Activated CD4-positive, alpha-beta T cell treated with anti-CD3 and anti-CD28 coated beads, Interleukin-2, amount 50 U/mL, for 16 hours (primary cell): ENCODE results near the gene FGR.

Experiments used
- DNase-seq: peaks from one replicate; pipeline ENCODE4 v3.0.0-alpha.2; 2020

The FGR gene

DNA sequence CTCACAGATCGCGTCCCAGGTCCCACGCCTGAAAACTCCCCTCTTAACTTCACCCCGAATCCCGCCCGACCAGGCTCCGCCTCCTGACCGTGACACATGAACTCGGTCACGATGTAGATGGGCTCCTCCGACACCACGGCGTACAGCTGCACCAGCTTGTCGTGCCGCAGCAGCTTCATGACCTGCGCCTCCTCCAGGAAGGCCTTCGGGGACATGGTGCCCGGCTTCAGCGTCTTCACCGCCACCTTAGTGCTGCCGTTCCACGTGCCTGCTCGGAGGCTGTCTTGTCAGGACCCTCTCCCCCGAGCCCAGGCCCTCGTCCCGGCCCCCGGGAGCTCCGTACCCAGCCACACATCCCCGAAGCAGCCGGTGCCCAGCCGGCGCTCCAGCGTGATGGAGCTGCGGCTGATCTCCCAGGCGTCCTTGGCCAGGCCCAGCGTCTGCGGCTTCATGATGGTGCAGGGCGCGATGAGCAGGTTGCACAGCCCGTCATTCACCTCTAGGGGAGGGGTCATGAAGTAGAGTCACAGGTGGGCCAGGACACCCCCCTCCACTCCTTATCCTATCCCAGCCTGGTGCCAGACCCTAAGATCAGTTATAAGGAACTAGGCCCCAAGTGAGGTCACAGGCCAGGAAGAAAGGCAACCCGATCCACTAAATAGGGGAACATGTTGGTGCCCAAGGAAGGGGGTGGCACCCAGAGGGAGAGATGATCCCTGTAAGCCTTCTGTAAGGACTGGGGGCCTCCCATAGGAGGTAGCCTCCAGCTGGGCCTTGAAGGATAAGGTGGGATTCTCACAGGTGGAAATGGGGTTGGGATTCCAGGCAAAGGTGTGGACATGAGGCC lies 19.4 kb downstream of the FGR start:
- DNase-seq, result no peak

DNA sequence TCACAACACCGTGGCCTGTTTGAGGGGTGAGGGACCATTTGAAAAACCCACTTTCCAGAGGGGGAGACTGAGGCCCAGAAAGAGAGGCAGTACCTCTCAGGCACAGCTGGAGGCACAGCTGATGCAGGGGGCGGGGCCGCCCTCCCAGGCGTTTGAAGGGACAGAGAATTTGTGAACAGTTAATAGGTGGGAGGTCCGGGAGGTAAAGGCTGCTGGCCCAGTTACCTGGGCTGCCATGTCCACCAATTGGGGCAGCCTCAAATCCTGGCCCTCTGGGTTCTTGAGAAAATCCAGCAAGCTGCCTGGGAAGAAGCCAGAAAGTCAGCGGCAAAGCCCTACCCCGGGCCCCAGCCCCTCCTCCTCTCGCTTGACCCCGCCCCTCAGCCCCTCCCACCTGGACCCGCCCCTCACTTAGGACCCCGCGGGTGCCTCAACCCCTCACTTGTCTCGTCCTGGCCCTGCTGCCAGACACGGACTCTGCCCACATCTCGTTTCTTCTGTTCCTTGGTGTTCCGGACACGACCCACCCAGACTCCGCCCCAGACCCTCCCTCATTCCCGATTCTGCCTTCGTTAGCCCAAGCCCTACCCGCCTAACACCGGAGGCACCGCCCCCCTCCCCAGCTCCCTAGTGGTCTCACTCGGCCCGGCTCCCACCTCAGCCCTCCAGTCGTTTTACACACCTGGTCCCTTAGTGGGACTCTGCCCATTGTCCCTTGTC lies 20.2 kb downstream of the FGR start:
- DNase-seq, result no peak

DNA sequence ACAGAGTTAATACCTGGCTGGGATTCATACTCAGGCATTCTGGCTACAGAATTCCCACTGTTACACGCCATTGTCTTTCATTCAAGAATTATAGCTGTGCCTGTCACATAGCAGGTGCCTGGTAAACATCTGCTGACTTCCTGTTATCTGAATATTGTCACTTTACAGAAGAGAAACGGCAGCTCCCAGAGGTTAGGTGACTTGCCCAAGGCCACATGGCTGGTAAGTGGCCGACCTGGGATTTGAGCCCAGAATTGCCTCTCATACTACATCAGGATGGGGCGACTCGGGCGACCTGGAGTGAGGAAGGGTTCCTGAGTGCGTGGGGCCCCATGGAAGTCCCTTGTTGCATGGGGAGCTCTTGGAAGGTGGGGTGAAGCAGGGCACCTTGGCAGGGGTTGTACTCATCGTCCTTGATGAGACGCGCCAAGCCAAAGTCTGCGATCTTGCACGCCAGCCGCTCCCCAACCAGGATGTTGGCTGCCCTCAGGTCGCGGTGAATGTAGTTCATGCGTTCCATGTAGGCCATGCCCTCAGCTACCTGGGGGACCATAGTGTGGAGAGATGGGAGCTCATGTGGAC lies 20.9 kb downstream of the FGR start:
- no peak for DNase-seq

DNA sequence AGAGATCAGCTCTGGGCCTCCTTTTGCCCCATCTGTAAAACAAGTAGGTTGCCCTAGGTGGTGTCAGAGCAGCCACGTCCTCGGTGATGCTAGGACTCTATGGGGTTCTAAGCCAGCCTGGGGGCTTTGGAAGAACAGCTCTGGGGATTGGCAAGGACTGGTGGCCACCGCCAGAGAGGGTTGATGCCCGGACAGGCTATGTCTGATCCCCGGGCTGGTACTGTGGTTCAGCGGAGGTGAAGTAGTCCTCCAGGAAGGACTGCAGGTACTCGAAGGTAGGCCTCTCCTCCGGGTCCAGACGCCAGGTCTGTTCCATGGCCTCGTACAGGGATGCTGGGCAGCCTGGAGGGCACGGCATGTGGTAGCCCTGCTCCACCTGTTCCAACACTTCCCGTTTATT lies 22.3 kb downstream of the FGR start:
- DNase-seq, result no peak

DNA sequence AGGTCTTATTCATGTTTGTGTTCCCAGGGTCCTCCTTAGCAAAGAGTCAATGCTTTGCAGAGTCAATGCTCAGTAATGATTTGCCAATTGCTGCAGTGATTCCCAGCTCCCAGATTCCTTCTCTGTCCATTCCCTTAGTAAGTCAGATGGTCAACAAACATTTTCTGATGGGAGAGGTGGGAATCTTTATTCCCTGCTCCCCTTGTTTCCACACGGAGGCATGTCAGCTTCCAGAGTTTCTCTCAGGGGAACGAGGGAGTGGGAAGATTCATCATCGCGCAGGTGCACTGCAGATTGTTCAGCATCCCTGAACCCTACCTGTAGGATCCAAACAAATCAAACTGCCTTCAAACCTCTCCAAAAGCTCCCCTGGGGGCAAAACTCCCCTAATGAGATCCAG lies 23.5 kb downstream of the FGR start:
- no peak for DNase-seq

DNA sequence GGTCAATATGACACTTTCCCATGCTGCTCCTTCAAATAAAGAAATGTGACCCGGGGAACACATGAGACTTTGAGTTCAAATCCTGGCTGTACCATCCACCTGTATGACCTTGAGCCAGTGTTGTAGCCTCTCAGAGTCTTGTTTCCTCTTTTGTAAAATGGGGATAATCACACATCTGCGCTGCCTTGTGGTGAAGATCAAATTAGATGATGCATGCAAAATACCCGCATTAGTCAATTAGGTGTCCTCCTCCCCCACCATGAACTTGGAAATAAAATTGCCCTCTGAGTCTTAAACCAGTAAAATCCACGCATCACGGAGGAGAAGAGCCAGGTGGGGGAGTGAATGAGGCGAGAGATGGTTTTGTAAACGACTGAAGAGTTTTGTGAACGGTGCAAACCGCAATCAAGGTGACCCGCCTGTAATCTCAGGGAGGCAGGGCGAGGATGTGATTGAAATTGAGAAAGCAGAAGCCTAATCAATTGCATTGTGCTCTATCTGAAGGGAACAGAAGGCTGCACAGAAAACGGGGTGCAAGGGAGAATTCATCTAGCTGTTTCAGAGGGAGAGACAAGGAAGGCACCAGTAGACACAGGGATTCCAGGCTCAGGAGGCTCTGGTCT lies 25.3 kb downstream of the FGR start:
- no peak for DNase-seq

DNA sequence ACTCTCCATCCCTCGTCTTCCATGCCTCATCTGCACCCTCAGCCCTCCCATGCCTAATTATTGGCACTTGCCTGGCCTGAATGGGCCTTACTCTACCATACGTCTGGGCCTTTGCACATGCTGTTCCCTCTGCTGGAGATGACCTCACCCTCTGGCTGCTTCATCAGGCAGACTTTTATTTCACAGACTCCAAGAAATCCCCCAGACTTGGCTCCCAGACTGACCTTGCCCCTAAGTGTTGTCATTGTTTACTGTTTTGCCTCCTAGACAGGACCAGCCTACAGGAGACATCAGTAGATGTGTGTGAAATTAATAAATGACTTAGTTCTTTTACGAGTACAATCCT lies 25.8 kb downstream of the FGR start:
- DNase-seq, result no peak

DNA sequence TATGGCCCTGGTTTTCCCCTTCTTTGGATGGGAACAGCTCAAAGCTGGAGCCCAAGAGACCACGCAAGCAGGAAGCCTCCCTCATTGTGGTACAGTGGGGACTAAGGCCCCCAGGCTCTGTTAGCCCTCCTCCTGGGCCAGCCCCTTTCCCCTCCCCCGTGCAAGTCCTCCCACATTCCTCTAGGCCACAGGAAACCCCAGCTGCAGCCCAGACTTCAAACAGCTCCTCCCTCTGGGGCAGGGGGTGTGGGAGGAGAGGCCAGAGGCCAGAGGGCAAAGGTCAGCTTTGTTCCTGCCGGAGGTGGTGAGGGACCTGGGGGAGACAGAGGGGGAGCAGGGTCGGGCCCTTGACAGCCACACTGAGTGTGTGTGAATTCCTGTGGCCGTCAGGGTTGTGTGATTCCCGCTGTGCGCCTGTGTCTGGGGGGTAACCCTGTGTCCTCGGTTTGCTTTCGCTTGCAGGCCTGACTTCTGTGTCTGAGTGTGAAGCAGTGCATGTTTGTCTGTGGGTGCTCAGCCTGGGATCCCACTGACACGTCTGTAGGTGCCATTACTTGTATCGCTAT lies 27.7 kb downstream of the FGR start:
- no peak for DNase-seq

DNA sequence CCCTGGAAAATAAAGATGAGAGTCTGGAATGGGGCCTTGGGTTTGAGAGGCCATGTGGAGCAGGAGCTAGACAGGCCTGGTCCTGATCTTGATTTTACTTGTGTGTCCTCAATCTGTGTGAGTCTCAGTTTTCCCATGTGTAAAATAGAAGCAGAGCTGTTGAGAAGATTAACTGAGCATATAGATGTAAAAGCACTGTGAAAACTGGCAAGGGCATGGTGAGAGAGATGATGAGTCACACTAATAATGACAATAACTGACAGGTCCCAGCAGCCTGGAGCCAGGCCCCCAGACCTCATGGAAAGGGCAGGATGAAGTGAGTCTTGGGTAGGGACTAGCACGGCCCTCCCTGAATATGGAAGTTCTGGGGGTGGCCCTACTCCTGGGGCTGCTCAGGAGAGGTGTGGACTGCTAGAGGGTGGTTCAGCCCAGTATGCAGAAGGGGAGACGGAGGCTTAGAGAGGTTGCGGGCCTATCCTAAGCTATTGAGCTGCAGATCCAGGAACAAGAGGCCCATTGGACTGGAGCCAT lies 28.2 kb downstream of the FGR start:
- no peak for DNase-seq

DNA sequence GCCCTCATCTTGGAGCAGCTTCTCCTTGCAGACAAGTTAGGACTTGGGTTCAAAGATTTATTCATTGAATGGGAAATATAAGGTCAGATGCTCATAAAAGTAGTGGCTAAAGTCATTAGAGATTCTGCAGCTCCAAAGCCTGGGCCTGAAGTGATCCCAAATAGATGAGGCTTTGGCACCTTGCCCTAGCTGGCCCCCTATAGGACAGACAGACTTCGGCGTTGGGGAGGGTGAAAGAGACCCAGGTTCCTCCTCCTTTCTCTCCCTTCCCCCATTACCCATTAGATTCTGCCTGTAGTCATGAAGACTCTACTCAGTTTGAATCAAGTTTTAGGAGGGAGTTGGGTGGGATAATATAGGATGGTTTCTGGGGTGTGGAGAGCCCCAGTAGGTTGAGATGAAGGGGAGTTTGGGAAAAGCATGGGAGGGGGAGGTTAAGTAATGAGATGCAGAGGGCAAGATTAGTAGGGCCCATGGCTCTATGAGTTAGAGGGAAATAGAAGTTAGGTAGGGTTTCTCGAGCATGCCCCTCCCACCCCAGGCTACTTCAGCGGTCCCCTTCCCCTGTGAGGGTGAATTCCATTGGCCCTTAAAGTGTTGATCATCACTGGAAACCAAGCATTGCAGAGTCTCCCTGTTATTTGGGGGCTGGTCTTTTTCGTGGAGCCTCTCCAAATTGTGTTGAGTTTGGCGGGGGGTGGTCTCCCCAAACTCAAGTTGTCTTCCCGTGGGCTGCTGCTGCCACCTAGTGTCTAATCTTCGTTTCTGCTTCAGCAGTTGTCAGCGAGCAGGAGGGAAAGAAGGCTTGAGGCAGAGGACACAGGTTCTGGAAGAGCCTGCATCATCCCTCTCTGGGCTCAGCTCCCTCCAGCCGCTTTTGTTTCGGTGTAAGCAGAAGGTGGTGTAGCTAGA lies 28.9 kb downstream of the FGR start:
- DNase-seq, result peak; percentile 65

DNA sequence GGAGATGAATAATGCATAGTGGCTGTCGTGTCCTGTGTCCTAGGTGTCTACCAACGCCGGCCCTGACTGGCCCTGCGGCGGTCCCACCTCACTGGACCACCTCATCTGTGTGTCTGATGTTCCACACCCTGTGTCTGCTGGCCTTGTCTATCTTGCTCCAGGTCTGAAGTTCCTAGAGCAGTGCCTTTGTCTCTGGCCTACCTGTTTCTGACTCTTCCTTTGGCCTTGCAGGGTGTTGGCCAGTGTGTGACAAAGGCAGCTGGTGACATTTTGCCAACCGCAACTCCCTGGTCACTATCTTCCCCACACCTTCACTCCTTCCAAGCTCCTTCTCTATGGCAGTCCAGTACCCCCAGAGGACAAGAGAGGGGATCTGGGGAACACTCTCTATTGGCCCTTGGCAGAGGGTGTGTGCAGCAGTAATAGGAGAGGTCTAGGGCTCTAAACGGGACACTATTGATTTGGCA lies 29.7 kb downstream of the FGR start:
- DNase-seq, result no peak

DNA sequence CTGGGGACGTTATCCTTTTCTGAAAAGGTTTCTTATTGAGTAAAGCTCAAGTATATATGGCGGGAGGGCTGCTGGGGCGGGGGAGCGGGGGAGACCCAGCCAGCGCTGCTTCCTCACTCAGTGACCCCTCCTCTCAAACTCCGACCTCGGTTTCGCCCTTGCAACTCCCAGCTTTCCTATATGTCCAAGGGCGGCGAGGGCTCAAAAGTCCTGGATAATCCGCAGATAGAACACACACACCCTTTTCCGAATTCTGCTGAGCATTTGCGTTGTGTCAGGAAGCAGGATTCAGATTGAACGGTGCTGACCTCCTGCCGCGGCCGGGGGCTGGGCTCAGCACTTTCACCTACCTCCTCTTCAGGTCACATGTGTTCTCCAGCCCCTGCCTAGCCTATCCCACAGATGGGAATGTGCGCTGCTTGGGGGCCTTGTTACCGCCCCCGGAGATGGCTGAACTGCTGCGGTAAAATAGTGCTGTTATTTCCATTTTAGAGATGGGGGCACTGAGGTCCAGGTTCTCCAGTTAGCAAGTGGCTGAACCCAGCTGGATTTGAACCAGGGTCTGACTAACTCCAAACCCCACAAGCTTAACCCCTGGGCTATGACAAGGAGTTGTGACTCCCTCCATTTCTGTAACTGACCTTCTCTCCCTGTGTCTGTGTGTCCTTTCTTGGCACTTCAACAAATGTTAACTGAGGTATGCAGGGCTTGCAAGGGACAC lies 30.2 kb downstream of the FGR start:
- DNase-seq, result no peak

DNA sequence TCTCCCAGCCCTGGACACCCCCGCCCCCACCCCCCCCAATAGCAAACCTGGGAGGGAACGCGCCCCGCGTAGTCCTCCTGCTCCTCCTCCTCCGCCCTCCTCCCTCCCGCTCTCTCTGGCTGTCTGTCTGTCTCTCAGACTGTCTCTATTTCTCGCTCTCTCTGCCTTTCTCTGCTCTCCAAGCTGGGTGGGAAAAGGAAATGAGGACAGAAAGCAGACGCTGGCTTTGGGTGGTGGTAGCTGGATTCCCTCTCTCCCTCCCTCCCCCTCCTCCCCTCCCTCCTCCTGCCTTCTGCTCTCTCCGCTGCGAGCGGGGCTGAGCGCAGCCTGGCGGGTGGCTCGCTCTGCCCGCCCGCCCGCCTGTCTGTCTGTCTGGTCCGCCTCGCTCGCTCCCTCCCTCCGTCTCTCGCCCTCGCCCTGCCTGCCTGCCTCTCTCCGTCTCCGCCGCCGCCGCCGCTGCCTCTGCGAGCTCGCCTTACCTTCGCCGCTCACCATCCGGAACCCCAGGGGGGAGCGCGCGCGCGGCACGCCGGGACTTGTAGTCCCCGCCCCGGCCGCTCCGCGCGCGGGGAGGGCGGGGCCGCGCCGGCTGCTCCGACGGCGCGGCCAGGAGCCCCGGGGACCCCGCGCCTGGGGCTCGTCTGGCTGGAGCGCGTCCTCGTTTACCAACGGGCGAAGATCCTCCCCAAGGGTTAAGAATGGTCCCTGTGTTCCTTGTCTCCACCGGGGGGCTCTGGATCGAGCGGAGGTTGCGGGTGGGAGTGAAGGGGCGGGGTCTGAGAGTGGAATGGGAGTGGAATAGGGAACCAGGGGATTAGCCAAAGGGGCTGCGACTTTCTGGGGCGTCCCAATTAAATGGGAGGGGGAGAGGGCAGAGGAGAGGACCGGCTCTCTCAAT lies 31.1 kb downstream of the FGR start, which contains the start of gene AHDC1:
AHDC1 (minus strand) TSS at position 464 of the 898 bp plus-strand sequence. CDS start 52,029 bp downstream, outside the sequence.
- peak; percentile 90 for DNase-seq

DNA sequence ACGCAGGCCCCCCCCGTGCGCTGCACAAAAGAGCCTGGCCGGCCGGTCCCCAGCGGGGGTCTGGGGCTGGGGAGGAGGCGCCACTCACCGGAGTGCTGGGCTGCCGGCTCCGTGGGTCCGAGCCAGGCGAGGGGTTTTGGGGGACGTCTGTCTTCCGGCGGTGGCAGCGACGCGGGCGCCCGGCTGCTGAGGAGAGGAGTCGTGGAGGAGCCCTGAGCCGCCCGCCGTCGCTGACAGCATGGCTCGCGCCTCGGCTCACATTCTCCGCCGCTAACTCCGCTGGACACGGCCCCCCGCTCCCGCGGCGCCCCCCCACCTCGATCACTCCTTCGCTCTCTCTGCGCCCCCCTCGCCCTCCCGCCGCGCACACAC lies 31.7 kb downstream of the FGR start:
- no peak for DNase-seq

DNA sequence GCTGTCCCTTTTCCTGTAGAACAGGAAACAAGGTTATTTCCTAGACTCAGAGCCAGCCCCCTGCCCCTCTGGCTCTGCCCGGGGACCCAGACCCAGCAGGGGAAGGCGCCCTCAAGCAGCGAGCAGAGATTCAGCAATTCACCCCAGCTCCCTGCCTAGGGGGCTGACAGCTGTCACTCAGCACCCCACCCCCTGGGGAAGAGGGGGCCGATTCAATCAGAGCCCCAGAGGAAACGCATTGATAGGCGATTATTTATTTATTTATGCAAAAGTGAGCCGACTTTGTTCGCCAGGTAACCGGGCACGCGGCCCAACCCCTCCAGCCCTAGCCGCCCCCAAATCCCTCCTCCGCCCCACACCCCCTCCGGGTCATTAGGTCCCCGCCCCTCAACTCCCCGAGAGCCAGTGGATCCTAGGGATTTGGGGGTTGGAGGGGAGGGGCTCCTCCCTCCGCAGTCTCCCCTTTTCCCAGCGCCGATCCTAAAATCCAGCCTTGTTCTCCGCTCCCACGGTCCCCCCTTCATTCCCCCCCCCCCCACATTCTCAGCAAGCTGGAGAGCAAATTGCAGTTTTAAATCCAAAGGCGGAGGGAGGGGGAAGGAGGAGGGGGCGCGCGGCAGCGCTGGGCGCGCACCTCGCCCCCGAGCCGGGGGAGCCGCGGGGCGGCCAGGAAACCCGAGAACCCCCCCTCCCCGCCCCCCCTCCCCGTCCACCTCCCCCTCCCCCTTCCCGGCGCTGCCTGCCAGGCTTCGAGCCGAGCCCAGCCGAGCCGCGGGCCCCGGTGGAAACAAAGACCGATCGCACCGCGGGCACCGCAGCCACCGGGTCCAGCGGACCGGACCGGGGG lies 32.3 kb downstream of the FGR start:
- DNase-seq, result no peak

DNA sequence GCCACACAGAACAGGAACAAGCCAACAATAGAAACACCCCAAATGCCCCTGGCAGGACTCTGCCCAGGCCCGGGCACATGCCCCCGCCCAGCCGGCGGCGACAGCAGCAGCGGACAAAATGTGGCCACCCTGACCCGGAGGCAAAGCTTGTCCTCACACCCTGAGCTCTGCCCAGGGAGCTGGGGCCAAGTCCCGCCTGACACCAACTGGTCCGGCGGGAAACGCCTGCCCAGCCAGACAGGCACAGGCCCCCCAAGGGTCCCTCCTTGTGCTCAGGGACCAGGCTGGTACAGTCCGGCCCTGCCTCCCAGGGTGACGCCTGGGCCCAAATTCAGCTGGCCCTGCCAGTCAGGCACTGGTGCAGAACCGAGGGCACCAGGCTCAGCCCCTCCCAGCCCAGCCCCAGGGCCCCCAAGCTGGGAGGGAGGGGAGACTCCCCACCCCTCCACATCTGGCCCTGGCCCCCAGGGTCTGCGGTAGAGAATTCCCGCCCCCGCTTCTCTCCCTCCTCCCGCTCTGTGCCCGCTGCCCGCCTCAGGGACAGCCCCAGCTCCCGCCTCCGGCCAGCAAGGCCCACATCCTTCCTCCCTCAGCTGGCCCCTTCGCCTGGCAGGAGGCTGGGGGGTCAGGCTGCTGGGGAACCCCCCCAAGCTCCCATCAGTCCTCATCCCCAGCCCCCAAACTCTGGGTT lies 33.1 kb downstream of the FGR start:
- no peak for DNase-seq

DNA sequence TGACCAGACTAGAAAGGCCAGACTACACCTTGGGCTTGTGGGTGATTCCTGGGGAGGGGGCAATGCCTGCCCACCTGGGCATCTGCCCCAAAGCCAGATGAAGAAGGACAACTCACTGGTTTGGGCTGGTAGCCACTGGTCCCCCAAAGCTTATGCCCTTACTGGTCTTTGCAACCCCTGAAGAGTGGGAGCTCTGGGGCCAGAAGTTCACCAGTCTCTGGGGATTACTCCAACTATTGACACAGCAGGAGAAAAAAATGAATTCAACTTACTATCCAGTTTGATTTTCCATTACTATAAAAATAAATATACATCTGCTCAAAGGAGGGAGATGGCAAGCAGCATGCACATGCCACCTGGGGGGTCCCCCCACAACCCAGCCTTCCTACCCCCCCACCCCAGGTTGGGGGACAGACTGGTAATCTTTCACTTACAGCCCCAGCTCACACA lies 33.6 kb downstream of the FGR start:
- no peak for DNase-seq

DNA sequence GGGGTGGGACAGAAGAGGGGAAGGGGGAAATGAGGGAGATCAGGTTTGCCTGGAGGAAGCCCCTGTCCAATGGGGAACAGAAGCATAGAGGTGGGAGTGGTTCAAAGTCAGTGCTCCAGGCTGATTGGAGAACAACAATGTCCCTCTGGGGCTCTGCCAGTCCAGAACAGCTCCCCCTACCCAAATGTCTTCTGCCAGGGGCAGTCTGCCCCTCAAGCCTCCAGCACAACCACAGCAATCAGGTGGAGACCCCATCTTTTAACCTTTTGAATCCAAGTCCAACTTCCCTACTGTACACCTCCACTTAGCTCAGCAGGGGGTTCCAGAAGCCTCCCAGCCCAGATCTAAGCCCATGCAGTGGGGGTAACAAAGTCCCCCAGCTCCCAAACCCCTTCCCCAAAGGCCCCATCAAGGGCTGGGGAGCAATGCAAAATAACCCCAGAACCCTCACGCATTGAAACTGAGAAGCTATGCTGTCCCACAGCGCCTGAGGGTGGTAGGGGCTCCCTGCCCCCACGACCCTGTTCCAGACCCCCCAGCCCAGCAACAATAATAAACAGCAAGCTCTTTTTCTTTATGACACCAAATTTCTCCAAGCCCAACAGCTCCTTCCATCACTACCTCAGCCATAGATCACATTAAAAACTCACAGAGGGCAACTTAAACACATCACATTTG lies 34.3 kb downstream of the FGR start:
- no peak for DNase-seq
